Caco-2 (cell line): ENCODE measurements around the gene FES. TPM values are rescaled to one million over a fixed set of nuclear protein-coding genes. Genes with fewer than 3 reads are reported as not detected.

ENCODE experiments used
- BruUV-seq: library from RNA; stranded (reverse); fragments of 400-500 nt; replicated peaks from 2 replicates; lab custom pipeline; 2021; lab: Mats Ljungman, UMichigan
- CTCF ChIA-PET: fragments of 300-600 bp; sonication (Branson Sonifier 250); formaldehyde crosslinking; loops from one replicate; lab custom pipeline; 2022; ENCODE audit warnings: antibody characterized with exemption; lab: Charles Lee
- POLR2A ChIA-PET: fragments of 300-600 bp; sonication (Branson Sonifier 250); formaldehyde crosslinking; loops from one replicate; lab custom pipeline; 2022; ENCODE audit warnings: antibody characterized with exemption; lab: Charles Lee
- DNase-seq, 2 experiments: peaks; one replicate each; pipeline versions ENCODE4 v3.0.0 to v3.0.0-alpha.2; 2020 to 2022
- H3K27me3 ChIP-seq: replicated peaks from 2 replicates; pipeline ENCODE4 v1.6.0; 2011; ENCODE audit warnings: low read length; ENCODE audit not compliant: control insufficient read depth, insufficient read depth
- H3K36me3 ChIP-seq: 2 replicates; pipeline ENCODE4 v1.5.1; 2011; ENCODE audit warnings: low read length; ENCODE audit not compliant: control insufficient read depth, insufficient read depth
- H3K4me1 ChIP-seq: fragments of 250-450 bp; sonication (Bioruptor Pico); 2 replicates; pipeline ENCODE4 v1.5.1; 2020; ENCODE audit warnings: mild to moderate bottlenecking
- H3K4me3 ChIP-seq: 2 replicates; pipeline ENCODE4 v1.5.1; 2011; ENCODE audit warnings: low read depth, mild to moderate bottlenecking, control low read depth, low read length
- H3K9me3 ChIP-seq: fragments of 250-450 bp; sonication (Bioruptor Pico); 2 replicates; pipeline ENCODE4 v1.5.1; 2020; ENCODE audit warnings: mild to moderate bottlenecking, moderate library complexity
- H3K27ac Mint-ChIP-seq: one replicate; pipeline ENCODE4 v1.8.0; 2022; ENCODE audit warnings: mixed read lengths; ENCODE audit not compliant: unreplicated experiment
- H3K27me3 Mint-ChIP-seq: one replicate; pipeline ENCODE4 v1.8.0; 2022; ENCODE audit warnings: mixed read lengths; ENCODE audit not compliant: insufficient read depth, unreplicated experiment
- H3K36me3 Mint-ChIP-seq: one replicate; pipeline ENCODE4 v1.8.0; 2022; ENCODE audit warnings: mild to moderate bottlenecking, mixed read lengths; ENCODE audit not compliant: insufficient read depth, unreplicated experiment
- H3K4me1 Mint-ChIP-seq: one replicate; pipeline ENCODE4 v1.8.0; 2022; ENCODE audit warnings: low read depth, mixed read lengths; ENCODE audit not compliant: unreplicated experiment
- H3K4me3 Mint-ChIP-seq: one replicate; pipeline ENCODE4 v1.8.0; 2022; ENCODE audit warnings: mild to moderate bottlenecking, moderate library complexity, mixed read lengths; ENCODE audit not compliant: unreplicated experiment
- H3K9me3 Mint-ChIP-seq: one replicate; pipeline ENCODE4 v1.8.0; 2022; ENCODE audit warnings: mixed read lengths; ENCODE audit not compliant: unreplicated experiment
- intact Hi-C: fragments of 100-400 bp; cut with micrococcal nuclease; formaldehyde crosslinking; loops from one replicate; pipeline ENCODE4 v1.10.0; 2022; ENCODE audit not compliant: unreplicated experiment
- total RNA-seq: library from RNA; stranded (reverse); gene quantifications from 2 replicates; pipeline ENCODE4 v1.2.3, GENCODE V29; 2022
- TF ChIP-seq, protein P1 (sequence below), 2 experiments: fragments of 200-600 bp in 1 of 2; IDR thresholded peaks; 1 replicate in 1 of 2; 2 replicates in 1 of 2; pipeline versions ENCODE4 v1.5.1 to v1.8.0; 2011 to 2022; ENCODE audit warnings: antibody characterized with exemption in 1 of 2, control low read depth in 1 of 2, inconsistent platforms in 1 of 2, low read depth in 1 of 2, low read length in 1 of 2, mild to moderate bottlenecking in 1 of 2, moderate library complexity in 1 of 2; ENCODE audit not compliant: insufficient read depth in 1 of 2, severe bottlenecking in 1 of 2, unreplicated experiment in 1 of 2

The FES gene
- total RNA-seq, 1 experiment from 2014 or later, result 1.7 TPM

DNA sequence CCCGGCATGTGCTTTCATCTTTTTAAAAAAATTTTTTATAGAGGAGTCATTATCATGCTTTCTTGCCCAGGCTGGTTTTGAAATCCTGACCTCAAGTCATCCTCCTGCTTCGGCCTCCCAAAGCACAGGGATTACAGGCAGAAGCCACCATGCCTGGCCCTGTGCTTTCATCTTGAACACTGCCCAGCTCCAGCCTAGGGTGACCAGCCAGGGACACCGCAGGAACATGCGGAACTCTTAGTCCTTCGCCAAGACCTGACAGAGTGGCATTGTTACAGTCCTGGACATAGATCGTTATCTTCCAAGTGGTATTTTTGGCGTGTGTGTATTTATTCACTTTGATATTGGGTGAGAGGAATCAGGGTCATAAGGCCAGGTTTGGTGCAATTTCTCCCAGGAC lies 23.9 kb upstream of the FES start:
- H3K36me3 Mint-ChIP-seq, result peaks cover under 1% of the 10 kb centered on the region
- no peaks in the 10 kb centered on the region for H3K27me3 Mint-ChIP-seq
- TF ChIP-seq, protein P1, sequence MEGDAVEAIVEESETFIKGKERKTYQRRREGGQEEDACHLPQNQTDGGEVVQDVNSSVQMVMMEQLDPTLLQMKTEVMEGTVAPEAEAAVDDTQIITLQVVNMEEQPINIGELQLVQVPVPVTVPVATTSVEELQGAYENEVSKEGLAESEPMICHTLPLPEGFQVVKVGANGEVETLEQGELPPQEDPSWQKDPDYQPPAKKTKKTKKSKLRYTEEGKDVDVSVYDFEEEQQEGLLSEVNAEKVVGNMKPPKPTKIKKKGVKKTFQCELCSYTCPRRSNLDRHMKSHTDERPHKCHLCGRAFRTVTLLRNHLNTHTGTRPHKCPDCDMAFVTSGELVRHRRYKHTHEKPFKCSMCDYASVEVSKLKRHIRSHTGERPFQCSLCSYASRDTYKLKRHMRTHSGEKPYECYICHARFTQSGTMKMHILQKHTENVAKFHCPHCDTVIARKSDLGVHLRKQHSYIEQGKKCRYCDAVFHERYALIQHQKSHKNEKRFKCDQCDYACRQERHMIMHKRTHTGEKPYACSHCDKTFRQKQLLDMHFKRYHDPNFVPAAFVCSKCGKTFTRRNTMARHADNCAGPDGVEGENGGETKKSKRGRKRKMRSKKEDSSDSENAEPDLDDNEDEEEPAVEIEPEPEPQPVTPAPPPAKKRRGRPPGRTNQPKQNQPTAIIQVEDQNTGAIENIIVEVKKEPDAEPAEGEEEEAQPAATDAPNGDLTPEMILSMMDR (IDR thresholded peaks at IDR 0.05; ENCODE audit: insufficient read depth in 1 of 2, low read depth in 1 of 2, low read length in 1 of 2, severe bottlenecking in 1 of 2, unreplicated experiment in 1 of 2), result no peak
- no peak for DNase-seq
- H3K4me1 Mint-ChIP-seq, result peaks cover 7% of the 10 kb centered on the region
- Histone ChIP-seq H3K4me1 (peaks cover 32% of the 10 kb centered on the region), H3K36me3 (no peaks in the 10 kb centered on the region), H3K4me3 (no peak overlapping the region), H3K9me3 (no peaks in the 10 kb centered on the region), H3K27me3 (no peaks in the 10 kb centered on the region)
- BruUV-seq, result no TSS peak
- no peaks in the 10 kb centered on the region for H3K9me3 Mint-ChIP-seq
- H3K27ac Mint-ChIP-seq, result no peak overlapping the region
- POLR2A ChIA-PET, result no interaction called here
- CTCF ChIA-PET, result no interaction called here
- intact Hi-C loops, result no loop called here
- no peak overlapping the region for H3K4me3 Mint-ChIP-seq

DNA sequence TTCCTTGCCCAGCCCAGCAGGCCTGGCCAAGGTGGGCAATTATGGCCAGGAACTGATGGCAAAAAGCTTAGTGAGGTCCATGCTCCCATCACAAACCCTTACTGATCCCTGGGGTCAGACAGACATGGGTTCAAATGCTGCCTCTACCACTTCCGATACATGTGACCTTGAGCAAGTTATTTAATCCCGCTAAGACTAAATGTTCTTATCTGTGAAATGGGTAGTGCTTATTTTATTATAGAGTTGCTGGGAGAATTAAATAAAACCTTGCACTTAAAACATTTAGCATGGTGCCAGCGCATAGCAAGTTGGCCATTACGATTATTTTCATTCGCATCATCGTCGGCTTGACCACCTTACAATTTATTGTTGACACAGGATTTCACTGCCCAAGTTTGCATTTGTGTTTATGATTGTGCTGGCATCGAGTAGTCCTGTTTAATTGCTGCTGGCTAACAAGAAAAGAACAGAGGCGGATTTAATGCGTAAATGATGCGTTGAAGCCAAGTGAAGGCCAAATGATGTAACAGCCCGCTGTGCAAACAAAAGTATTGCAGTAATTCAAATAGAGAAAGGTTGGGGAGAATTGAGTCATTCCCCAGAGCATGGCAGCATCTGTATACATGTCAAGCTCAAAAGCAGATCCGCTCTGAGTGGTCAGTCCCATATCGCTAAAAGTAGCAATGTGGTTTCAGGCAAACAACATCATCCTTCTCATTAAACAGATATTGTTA lies 23.2 kb upstream of the FES start:
- intact Hi-C loops, result no loop called here
- TF ChIP-seq, protein P1 (IDR thresholded peaks at IDR 0.05; ENCODE audit: insufficient read depth in 1 of 2, low read depth in 1 of 2, low read length in 1 of 2, severe bottlenecking in 1 of 2, unreplicated experiment in 1 of 2), result no peak
- peaks cover 32% of the 10 kb centered on the region for H3K4me1 ChIP-seq
- H3K27ac Mint-ChIP-seq, result no peak overlapping the region
- H3K9me3 ChIP-seq, result no peaks in the 10 kb centered on the region
- no TSS peak for BruUV-seq
- no peak overlapping the region for H3K4me3 ChIP-seq
- H3K4me1 Mint-ChIP-seq, result peaks cover 13% of the 10 kb centered on the region
- H3K36me3 Mint-ChIP-seq, result peaks cover 4% of the 10 kb centered on the region
- H3K27me3 Mint-ChIP-seq, result no peaks in the 10 kb centered on the region
- H3K4me3 Mint-ChIP-seq, result no peak overlapping the region
- H3K27me3 ChIP-seq, result no peaks in the 10 kb centered on the region
- DNase-seq, result peak in 1 of 2 experiments; percentile 31
- ChIA-PET CTCF (no interaction called here), POLR2A (no interaction called here)
- no peaks in the 10 kb centered on the region for H3K36me3 ChIP-seq
- no peaks in the 10 kb centered on the region for H3K9me3 Mint-ChIP-seq

- Mint-ChIP-seq H3K27ac (no peak overlapping the region), H3K4me1 (peaks cover 22% of the 10 kb centered on the region), H3K4me3 (no peak overlapping the region), H3K27me3 (no peaks in the 10 kb centered on the region), H3K36me3 (peaks cover 4% of the 10 kb centered on the region), H3K9me3 (no peaks in the 10 kb centered on the region)
- no peak overlapping the region for H3K4me3 ChIP-seq
- BruUV-seq, result no TSS peak
- no peak for DNase-seq
- peaks cover 31% of the 10 kb centered on the region for H3K4me1 ChIP-seq
- intact Hi-C loops, result no loop called here
- no peaks in the 10 kb centered on the region for H3K27me3 ChIP-seq
- CTCF ChIA-PET, result no interaction called here
- TF ChIP-seq, protein P1 (IDR thresholded peaks at IDR 0.05; ENCODE audit: insufficient read depth in 1 of 2, low read depth in 1 of 2, low read length in 1 of 2, severe bottlenecking in 1 of 2, unreplicated experiment in 1 of 2), result no peak
- POLR2A ChIA-PET, result no interaction called here
- no peaks in the 10 kb centered on the region for H3K9me3 ChIP-seq
- H3K36me3 ChIP-seq, result no peaks in the 10 kb centered on the region
Measured at GRCh38 chr15:90862487-90862886, 21.8 kb upstream of the FES start.
